ENCODE measurements around the gene FLNB.

The FLNB gene

GRCh38 chr3:58215317-58216025, 207.2 kb downstream of the FLNB start:
- no peak for DNase-seq

- no peak for DNase-seq
Observed at GRCh38 chr3:58216496-58217195, 208.4 kb downstream of the FLNB start.

DNA sequence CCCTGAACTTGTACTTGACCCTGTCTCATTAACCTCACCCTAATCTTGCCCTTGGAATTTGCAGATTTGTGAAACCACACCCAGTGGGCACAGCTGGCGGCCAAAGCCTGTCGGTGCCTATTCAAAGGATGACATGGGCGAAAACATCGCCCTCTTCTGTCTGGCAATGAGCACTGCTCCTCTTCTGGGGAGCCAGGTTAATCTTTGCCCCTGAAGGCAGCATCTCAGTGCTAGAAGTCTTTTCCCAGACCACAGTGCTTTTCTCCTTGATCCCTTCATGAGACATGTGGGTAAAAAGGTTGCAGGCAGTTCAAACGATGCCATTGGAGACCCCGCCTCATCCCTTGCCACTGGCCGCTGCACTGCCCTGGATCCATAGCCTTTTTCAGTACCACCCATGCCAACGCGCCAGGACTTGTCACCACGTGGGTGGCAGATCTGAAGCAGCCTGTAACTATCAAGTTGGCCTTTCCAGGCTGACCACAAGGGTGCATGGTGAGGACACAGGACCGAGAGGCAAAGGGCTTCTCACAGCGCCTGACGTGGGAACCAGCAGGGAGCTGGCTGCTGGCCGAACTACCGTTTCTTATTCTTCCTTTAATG, 209.1 kb downstream of the FLNB start:
- peak; percentile 53 to 75 for DNase-seq

- no peak for DNase-seq
Observed at GRCh38 chr3:58218904-58219303, 210.7 kb downstream of the FLNB start.

Measured in NCI-H526 (cell line).